ENCODE results near the gene CAPN3.

The CAPN3 gene

DNA sequence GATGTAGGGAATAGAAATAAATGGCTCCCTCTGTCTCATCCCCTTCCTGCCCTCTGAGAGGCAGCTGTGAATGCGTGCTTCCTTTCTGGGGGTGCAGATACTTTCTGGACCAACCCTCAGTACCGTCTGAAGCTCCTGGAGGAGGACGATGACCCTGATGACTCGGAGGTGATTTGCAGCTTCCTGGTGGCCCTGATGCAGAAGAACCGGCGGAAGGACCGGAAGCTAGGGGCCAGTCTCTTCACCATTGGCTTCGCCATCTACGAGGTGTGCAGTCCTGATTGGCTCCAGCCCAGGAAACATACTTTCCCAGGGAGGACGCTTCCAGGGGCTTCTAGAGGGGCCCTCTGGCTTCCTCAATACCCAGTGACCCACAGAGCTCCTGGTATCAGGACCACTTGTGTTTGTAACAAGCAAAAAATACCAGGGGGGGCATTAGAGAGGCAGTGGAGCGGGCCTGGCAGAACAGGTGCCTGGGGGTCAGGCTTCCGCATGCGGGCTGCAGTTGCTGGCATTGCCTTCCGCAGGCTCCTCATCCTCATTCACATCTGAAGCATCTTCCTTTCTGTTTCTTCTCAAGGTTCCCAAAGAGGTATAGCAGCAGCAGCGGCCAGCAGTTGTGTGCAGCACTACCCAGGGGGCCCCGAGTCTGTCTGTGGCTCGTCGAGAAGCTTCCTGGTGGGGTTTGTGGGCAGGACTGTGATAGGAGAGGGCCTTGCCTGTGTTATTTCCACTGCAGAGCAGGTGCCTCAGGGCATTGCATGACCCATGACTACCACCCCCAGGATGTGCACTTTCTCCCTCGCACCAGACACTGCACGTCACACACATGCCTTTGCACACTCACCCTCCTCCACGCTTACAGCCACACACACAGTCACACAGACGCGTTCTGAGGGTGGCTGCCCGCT lies 42.5 kb downstream of the CAPN3 start:
- DNase-seq: no peak

DNA sequence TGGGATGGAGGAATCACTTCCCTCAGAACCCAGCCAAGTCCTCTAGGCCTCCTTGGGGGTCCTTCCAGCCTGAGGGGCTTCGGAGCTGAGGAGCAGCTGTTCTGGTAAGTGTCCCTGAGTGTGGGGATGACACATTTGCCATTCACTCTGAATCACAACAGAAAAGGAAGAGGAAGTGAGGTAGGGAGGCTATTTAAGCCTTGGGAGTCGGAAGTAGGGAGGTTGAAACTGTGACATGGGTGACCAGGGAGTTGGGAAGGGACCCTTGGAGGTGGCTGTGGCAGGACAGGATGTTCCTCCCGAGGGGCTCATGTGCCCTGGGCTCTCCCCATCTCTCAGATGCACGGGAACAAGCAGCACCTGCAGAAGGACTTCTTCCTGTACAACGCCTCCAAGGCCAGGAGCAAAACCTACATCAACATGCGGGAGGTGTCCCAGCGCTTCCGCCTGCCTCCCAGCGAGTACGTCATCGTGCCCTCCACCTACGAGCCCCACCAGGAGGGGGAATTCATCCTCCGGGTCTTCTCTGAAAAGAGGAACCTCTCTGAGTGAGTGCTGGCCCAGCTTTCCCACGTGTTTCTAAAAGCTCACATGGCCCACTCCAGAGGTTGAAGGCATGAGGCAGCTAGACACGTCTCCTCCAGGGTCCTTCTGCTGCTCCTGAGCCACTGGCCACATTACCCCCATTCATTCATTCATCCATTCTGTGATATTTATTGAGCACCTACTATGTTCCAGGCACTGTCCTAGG lies 43.3 kb downstream of the CAPN3 start:
- DNase-seq: no peak

DNA sequence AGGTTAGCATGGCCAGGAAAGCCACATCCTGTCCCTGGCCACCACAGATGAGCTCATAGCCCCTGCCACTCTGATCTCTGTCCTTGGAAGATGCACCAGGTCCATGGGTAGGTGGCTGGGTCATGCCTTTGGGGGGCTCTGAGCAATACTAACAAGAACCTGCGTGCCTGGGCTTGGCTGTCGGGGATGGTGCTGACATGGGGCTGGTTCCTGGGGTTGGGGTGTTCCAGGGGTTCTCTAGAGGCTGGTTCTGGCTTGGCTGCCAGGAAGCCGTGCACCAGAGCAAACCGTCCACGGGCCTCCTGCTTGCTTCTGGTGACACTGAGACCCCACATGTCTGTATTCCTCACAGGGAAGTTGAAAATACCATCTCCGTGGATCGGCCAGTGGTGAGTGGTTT lies 44.1 kb downstream of the CAPN3 start:
- no peak for DNase-seq

DNA sequence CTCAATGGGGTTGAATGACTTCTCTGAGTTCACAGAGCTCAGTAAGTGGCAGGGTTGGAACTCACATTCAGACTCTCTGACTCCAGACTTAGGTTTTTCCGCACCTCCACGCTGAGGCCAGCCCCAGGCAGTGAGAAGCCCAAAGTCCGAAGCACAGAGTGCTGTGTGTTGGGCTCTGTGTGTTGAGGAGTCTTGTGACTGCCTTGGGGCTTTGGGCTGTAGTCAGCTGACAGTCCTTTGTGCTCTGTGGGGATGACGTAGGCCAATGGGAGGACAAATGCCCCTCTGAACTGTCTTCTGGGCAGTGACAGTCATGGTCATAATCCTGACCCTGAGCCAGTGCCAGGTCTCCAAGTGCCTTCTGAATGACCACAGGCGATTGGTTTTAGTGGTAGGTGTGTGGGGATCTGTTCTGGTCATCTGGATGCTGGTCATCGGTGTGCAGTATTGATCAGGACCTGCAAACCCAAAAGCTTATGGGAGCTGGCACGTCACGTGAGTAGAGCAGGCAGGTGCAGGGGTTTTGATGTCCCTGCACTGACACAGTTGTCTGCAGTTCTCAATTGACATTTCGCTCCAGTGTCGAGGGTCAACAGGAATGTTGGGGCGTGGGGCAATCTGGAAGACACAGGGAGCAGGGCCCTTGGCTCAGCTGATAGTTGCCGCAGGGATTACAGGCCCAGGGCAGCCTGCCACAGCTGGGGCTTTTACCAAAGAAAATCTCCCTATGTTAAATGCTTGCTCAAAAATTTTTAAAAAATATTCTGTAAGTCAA lies 45.3 kb downstream of the CAPN3 start:
- no peak for DNase-seq

DNA sequence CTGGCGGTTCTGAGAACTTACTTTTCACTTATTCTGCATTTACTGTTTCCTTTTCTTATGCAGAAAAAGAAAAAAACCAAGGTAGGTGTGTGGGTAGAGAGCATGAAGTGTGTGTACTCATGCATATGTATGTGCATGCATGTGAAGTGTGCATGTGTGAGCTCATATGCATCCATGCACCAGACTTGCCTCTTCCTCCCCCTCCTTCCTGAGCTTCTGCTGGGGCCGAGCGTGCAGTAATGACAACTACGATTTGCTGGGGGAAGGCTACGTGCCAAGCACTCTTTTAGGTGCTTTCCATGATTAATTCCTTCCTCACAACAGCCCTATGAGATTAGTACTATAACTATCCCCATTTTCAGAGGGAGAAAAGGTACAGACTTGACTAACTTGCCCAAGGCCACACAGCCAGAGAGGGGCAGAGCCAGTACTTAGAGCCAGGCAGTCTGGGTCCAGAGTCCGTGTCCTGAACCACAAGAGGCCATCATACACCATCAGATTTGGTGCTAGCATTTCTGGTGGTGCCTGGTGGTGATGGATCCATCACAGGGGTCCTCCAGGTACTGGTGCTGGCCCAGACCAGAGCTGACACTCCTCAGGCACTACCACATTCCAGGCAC lies 46.7 kb downstream of the CAPN3 start:
- no peak for DNase-seq

DNA sequence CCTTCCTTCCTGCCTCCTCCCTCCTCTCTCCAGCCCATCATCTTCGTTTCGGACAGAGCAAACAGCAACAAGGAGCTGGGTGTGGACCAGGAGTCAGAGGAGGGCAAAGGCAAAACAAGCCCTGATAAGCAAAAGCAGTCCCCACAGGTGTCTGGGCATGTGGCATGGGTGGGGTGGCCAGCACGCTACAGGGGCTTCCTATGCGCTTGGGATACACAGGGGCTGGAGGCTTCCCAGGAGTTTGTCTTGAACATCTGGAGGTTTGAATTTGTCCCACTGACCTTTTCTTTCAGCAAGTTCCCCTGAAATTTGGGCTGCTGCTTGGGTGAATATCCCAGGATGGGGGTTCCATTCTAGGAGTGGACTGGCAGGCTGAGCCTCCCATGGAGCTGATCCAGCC lies 48.9 kb downstream of the CAPN3 start:
- no peak for DNase-seq

DNA sequence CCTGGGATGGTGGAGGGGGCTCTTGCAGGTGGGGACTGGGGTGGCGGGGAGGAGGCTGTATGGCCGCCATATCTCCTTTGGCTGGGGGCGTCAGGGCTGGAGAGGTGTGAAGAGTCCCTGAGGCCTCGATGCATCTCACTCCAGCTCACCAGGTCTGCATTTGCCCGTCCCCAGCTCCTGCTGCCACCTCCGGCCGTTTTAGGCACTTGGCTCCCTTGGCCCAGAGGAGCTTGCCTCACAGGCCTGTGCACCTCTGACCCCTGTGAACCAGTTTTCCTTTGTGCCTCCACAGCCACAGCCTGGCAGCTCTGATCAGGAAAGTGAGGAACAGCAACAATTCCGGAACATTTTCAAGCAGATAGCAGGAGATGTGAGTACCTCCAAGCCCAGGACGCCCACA lies 49.7 kb downstream of the CAPN3 start:
- no peak for DNase-seq

DNA sequence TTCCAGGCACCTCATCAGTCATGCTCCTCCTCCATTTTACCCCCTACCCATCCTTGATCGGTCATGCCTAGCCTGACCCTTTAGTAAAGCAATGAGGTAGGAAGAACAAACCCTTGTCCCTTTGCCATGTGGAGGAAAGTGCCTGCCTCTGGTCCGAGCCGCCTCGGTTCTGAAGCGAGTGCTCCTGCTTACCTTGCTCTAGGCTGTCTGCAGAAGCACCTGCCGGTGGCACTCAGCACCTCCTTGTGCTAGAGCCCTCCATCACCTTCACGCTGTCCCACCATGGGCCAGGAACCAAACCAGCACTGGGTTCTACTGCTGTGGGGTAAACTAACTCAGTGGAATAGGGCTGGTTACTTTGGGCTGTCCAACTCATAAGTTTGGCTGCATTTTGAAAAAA lies 52.6 kb downstream of the CAPN3 start:
- DNase-seq: no peak

DNA sequence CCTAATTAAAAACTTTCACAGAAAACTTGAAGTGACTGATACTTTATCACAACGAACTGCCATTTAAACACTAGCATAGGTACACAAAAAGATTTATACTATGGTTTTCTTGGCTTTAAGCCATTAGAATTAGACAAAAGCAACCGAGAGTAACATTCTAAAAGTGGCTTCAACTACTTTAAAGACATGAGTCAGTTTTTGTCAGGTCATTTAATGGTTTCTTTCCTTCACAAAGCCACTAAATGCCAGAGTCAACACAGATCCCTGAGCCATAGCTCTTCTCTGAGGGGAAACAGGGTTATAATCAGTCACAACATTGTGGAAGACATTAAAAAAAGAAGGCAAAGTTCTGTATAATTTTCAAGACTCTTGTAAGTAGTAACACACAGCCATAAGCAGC lies 54.6 kb downstream of the CAPN3 start:
- DNase-seq: no peak

DNA sequence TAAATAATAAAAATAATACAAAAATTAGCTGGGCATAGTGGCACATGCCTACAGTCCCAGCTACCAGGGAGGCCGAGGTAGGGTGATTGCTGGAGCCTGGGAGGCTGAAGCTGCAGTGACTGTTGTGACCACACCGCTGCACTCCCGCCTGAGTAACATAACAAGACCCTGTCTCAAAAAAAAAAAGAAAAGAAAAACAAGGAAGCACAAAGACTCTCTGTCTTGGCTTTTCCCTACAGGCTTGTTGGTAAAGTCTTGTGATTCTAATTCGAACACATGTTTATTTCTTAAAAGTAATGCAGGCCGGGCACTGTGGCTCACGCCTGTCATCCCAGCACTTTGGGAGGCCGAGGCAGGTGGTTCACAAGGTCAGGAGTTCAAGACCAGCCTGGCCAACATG lies 60.1 kb downstream of the CAPN3 start:
- DNase-seq: no peak

DNA sequence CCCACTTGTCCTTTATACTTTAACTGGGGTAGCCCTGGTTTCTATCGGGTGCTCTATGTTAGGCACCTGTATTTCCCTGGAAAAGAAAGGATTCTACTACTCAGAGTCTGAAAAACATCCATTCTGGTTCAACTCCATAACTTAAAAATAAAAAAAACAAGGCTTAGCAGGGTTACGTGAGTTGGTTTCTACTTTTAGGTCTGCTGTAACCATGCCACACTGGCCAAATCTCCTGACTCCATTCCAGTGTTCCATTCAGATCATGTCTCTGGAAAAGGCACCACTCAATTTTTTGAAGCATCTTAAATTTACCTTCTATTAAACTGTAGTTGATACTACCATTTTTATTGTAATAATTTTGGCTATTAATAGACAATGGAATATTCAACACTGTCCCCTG lies 62.1 kb downstream of the CAPN3 start:
- DNase-seq: no peak

DNA sequence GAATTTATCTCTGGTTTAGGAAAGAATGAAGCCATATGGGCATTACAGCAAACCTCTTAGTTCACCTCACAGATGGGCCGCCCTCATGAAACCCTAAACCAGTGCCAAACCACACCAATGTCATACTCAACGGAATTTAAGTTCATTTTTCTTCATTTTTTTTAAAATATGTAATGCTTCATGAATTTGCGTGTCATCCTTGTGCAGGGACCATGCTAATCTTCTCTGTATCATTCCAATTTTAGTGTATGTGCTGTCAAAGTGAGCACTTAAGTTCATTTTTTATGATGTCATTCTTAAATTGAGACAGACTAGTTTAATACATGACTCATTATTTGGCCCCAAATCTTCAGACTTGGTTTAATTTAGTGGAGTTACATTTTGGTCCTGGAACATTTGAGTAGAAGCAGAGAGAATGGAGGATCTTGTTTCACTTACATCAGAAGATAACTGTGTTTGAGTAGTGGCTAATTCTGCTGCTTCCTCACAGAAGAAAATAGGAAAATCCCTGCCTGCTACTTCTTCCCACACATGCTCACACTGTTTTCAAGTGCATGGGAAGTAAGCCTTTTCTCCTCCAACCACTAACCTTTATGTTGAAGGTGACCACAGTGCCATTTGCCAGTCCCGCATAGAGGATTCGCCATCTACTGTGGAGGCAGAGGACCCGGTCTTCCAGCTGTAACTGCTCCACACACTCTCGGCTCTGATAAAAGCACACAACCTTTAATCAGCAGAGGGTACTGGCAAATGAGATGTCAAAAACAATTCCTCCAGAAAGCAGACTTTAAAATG lies 68.3 kb downstream of the CAPN3 start:
- no peak for DNase-seq

DNA sequence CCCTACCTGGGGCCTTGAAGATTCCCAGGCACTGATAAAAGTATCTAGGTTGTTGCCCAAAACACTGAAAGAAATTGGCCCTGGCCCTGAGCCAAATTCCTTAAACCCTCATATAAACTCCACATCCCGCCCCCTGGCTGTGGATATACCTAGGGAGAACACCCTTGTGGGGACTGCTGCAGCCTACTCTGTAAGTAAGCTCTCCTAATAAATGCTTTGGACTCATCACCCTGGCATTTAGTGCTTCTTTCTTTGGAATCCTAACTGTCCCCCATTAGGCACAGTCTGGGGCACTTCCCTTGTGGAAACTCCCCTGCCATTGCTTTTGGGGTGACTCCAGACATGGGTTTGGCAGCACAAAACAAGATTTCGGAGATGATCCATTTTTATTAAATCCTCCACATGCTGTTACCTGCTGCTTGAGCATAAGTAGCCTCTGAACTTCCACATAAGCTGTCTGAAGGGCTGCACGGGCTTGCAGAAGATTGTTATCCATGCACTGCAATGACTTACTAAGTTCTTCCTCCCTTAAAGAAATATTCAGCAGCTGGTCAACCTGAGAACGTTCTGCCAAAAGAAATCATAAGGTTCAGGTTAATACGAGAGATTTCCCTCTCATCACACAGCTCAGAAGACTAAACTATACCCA lies 85.2 kb downstream of the CAPN3 start:
- DNase-seq: no peak

DNA sequence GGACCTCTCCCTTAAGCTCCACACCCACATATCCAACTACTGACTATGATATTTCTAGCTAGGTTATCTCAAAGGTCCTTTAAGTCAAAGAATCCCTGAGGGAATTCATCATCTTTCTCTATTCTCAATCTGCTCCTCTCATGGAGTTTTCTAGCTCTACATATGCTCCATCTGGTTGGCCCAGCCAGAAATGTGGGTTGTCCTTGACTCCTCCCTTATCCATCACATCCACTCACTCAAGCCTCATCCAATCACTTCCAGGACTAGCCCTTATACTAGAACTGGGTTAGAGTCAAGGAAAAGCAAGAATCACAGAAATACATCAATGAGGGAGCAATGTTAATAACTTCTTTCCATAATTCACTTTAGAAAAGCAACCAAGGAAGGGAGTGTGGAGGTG lies 86.2 kb downstream of the CAPN3 start:
- no peak for DNase-seq

DNA sequence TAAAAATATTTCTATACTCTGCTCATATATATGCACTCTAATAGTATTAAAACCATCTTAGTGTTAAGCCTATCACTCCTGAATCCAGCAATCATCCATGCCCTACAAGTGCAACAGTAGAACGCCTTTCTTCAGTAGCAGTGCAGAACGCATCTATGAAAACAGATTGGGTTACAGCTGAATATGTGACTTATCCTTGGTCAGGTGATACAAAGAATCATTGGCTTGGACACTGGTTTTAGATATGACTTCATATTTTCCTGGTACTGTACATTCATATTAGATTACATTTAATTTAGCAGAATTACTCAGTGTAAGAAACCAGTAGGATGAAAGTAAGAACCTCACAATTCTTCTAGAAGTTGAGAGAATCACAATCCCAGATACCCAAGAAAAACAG lies 88.3 kb downstream of the CAPN3 start:
- no peak for DNase-seq

DNA sequence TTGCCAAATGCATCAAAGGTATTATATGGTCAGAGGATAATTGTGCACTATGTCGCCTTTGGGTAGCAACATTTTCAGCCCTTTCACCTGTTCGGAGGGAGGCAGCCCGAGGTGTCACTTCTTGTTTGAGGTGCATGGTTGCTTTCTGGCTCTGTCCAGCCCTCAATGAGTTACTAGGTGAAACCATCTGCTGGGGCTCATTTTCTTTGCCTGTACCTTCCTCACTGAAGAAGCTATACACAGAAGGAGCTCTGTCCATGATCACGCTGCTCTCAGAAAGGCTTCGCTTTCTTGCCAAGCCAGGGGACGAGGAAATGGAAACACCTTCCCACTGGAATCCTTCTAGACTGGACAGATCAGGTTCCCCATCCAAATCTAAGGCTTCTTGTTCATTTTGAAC lies 89.0 kb downstream of the CAPN3 start:
- no peak for DNase-seq

DNA sequence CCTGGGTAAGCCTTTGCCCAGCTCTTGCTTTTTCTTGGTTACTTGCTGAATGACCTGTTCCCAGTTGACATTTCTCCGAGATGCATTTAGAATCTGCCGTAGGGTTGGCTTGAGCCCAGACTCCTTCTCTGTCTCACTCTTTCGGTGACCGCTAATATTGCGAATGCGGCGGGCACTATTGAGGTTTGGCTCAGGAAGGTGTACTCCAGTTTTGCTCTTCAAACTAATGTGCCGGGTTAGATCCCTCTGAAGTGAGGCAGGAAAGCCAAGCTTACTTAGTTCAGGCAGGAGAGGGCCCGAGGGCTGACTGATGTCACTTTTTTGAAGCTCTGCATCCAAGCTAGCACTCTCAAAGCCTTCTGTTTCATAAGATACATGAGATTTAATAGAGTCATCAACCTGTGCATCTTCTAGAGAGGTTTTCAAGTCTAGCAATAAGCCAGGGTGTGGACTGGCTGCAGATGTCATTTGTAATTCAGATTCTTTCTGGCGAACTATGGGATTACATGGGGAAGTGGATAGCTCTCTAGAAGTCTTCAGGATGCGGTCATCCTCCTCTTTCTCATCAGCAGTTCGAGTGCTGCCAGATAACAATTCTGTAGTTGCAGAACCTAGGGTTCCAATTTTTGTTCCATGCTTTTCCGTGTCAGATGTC lies 90.6 kb downstream of the CAPN3 start:
- no peak for DNase-seq

DNA sequence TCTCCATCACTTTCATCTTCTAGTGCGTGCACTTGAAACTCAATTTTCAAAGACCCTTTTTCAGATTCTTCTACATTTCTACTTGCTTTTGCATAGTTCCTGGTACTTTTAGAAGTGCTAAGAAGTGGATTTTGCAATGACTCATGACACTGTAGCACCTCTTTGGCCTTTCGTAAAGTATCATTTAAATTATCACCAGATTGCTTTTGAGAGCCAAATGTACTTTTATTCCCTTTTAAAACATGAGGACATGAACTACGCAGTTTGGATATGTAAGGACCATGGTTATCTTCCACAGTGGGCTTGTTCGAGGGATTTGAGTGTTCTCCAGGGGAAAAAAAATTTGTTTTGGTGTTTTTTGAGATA lies 91.1 kb downstream of the CAPN3 start:
- no peak for DNase-seq

DNA sequence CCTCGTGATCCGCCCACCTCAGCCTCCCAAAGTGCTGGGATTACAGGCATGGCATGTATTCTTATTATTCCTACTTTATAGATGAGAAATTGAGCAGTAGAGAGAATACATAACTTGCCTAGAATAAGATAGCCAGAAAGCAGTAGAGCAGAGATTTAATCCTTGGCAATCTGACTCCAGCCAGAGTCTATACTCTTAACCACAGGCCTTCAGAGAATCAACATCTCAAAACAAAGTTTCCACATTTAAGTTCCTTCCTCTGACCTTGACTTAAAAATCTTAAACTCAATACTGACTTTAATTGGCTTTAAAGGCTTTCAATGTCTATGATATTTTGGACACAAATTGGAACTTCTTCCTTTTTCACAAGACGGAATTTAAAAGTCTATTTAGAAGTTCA lies 94.5 kb downstream of the CAPN3 start:
- DNase-seq: no peak

DNA sequence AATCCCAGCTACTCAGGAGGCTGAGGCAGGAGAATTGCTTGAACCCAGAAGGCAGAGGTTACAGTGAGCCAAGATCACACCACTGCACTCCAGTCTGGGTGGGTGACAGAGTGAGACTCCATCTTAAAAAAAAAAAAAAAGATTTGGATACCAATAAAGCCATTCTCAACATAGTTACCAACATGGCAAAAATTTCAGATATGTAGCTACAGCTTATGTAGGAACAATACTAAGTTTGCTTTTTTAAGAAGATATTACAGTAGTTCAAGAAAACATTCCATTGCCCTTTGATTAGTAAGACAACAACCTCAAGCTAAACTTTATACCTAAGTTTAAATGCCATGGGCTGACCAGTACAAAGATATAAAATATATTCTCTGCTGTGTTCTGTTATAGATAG lies 97.2 kb downstream of the CAPN3 start:
- no peak for DNase-seq

DNA sequence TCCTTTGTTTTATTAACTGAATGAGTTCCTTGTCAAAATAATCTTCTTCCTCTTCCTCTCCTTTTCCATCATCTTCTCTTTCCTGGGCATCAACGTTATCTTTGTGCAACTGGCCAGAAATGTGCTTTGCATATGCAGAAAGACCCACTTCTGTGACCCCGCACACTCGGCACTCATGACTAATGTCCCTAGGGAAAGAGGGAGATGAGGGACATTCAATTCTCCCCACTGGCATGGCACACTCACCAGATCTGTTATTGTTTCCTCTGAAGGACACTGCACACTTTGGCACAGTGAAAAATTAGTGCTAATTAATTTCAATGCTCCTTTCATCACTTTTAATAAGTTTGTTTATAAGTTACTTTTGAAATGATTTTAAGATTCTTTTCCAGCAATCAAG lies 97.7 kb downstream of the CAPN3 start:
- DNase-seq: no peak

All from GOT3 (cell line).